Measurements from ENCODE around the gene STOM.

STOM gene

GRCh38 chr9:121323449-121324151 is 46.5 kb downstream of the STOM start:
- no peak overlapping the region; the same call in 1 of the 2 replicates for H3K27ac ChIP-seq
- TF ChIP-seq ZFX (IDR thresholded peaks at IDR 0.05) (no peak), CTCF (conservative IDR thresholded peaks at IDR 0.05) (no peak)

GRCh38 chr9:121322737-121323448 is 47.2 kb downstream of the STOM start:
- H3K27ac ChIP-seq = peak overlapping the region; percentile 50
- TF ChIP-seq CTCF (conservative IDR thresholded peaks at IDR 0.05) = no peak
- no peak for TF ChIP-seq ZFX (IDR thresholded peaks at IDR 0.05)

- peak overlapping the region; percentile 50 for H3K27ac ChIP-seq
- TF ChIP-seq ZFX (IDR thresholded peaks at IDR 0.05) (no peak), CTCF (conservative IDR thresholded peaks at IDR 0.05) (no peak)
Observed at GRCh38 chr9:121322037-121322736, 47.9 kb downstream of the STOM start.

GRCh38 chr9:121321016-121321503 is 49.0 kb downstream of the STOM start:
- TF ChIP-seq CTCF (conservative IDR thresholded peaks at IDR 0.05) (no peak), ZFX (IDR thresholded peaks at IDR 0.05) (no peak)
- no peak overlapping the region for H3K27ac ChIP-seq

DNA sequence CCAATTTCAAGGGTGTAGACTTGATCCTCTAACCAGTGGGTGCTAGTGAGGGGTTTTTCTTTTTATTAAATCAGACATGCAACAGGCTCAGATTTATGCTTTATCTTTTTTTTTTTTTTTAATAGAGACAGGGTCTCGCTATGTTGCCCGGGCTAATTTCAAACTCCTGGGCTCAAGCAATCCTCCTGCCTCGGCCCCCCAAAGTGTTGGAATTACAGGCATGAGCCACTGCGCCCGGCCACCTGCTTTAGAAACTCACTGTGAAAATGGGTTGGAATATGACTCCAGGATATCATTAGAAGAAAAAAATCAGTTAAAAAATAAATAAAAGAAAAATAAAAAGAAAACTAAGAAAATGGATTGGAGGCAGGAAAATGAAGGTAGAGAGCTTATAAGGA is 50.7 kb downstream of the STOM start:
- H3K27ac ChIP-seq = no peak overlapping the region

DNA sequence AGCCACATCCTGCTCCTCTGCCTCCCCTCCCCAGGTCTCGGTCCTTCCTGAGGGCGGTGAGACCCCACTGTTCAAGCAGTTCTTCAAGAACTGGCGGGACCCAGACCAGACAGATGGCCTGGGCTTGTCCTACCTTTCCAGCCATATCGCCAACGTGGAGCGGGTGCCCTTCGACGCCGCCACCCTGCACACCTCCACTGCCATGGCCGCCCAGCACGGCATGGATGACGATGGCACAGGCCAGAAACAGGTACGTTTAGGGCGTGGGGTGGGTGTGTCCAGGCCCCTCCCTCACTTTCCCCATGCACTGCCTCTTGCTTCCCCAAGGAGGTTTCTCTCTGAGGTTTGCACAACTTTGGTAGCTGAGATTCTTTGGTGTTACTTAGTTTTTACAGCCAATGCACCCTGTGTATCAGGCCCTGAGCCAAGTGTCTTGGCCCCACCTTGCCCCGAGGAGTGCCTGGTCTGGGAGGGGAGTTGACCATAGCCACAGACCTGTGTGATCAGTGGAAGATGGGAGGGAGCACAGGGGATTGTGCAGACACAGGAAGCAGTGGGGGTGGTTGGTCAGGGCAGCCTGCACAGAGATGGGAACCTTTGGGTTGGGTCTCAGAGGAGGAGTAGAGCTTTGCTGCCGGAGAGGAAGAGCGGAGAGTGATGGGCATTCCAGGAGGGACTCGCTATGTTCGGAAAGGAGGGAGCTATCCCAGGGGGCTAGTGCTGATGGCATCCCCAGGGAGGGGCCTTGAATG is 51.2 kb downstream of the STOM start:
- H3K27ac ChIP-seq = no peak overlapping the region
- TF ChIP-seq CTCF (conservative IDR thresholded peaks at IDR 0.05) = no peak
- TF ChIP-seq ZFX (IDR thresholded peaks at IDR 0.05) = no peak

More for the DNA sequence above, 50.7 kb downstream of the STOM start:
- TF ChIP-seq ZFX (IDR thresholded peaks at IDR 0.05) (no peak), CTCF (conservative IDR thresholded peaks at IDR 0.05) (no peak)

Measured in C4-2B (cell line).